WTC11 (cell line): Measurements from ENCODE around the gene GPC6. TPM values are rescaled to one million over a fixed set of nuclear protein-coding genes. Genes with fewer than 3 reads are reported as not detected.

ENCODE experiments used
- ATAC-seq: fragments of 200-7000 bp; cut with Tn5 transposase; 2 replicates; pipeline ENCODE4 v1.10.0; 2021; ENCODE audit warnings: mild to moderate bottlenecking, moderate library complexity
- CTCF ChIA-PET: fragments of 300-600 bp; sonication (Branson Sonifier 250); formaldehyde crosslinking; loops from one replicate; lab custom pipeline; 2021; ENCODE audit warnings: antibody characterized with exemption; lab: Charles Lee
- POLR2A ChIA-PET: fragments of 350-600 bp; sonication (Branson Sonifier 250); formaldehyde crosslinking; loops from one replicate; lab custom pipeline; 2021; ENCODE audit warnings: antibody characterized with exemption; lab: Charles Lee
- DNase-seq: peaks from one replicate; pipeline ENCODE4 v3.0.0; 2021; ENCODE audit warnings: low spot score
- H3K27ac Mint-ChIP-seq: 2 replicates; pipeline ENCODE4 v1.8.0; 2021; ENCODE audit warnings: mixed read lengths
- H3K27me3 Mint-ChIP-seq: 2 replicates; pipeline ENCODE4 v1.8.0; 2021; ENCODE audit warnings: low read depth, mild to moderate bottlenecking, moderate library complexity, mixed read lengths
- H3K36me3 Mint-ChIP-seq: 2 replicates; pipeline ENCODE4 v1.8.0; 2021; ENCODE audit warnings: mixed read lengths
- H3K4me1 Mint-ChIP-seq: 2 replicates; pipeline ENCODE4 v1.8.0; 2022; ENCODE audit warnings: mixed read lengths
- H3K4me3 Mint-ChIP-seq: 2 replicates; pipeline ENCODE4 v1.8.0; 2021; ENCODE audit warnings: mild to moderate bottlenecking, moderate library complexity, mixed read lengths
- H3K9me3 Mint-ChIP-seq: 2 replicates; pipeline ENCODE4 v1.8.0; 2021; ENCODE audit warnings: mixed read lengths
- ATF1 ChIP-seq: sonication (generic); formaldehyde crosslinking; IDR thresholded peaks from 2 replicates; pipeline ENCODE4 v1.8.1; 2023; ENCODE audit warnings: mild to moderate bottlenecking, moderate library complexity, missing genetic modification reagents
- ETV6 ChIP-seq: sonication (generic); formaldehyde crosslinking; IDR thresholded peaks from 2 replicates; pipeline ENCODE4 v1.8.1; 2022; ENCODE audit warnings: mild to moderate bottlenecking, missing genetic modification reagents
- FOXK1 ChIP-seq: sonication (generic); formaldehyde crosslinking; IDR thresholded peaks from 2 replicates; pipeline ENCODE4 v1.8.0; 2022; ENCODE audit warnings: mild to moderate bottlenecking, moderate library complexity, missing genetic modification reagents
- FOXP1 ChIP-seq: sonication (generic); formaldehyde crosslinking; IDR thresholded peaks from 2 replicates; pipeline ENCODE4 v1.8.0; 2022; ENCODE audit warnings: missing genetic modification reagents, mild to moderate bottlenecking, moderate library complexity, borderline replicate concordance
- JUN ChIP-seq: sonication (generic); formaldehyde crosslinking; IDR thresholded peaks from 2 replicates; pipeline ENCODE4 v1.8.0; 2023; ENCODE audit warnings: mild to moderate bottlenecking, missing genetic modification reagents
- NFYB ChIP-seq: sonication (generic); formaldehyde crosslinking; conservative IDR thresholded peaks from 2 replicates; pipeline ENCODE4 v1.8.0; 2022; ENCODE audit warnings: low read depth, missing genetic modification reagents
- NR3C1 ChIP-seq: sonication (generic); formaldehyde crosslinking; conservative IDR thresholded peaks from 2 replicates; pipeline ENCODE4 v1.8.1; 2023; ENCODE audit warnings: low read depth, mild to moderate bottlenecking, missing genetic modification reagents
- STAT6 ChIP-seq: sonication (generic); formaldehyde crosslinking; conservative IDR thresholded peaks from 2 replicates; pipeline ENCODE4 v1.8.1; 2023; ENCODE audit warnings: mild to moderate bottlenecking, low read depth, missing genetic modification reagents, moderate library complexity
- TEAD1 ChIP-seq: sonication (generic); formaldehyde crosslinking; IDR thresholded peaks from 2 replicates; pipeline ENCODE4 v1.8.0; 2022; ENCODE audit warnings: mild to moderate bottlenecking, missing genetic modification reagents
- ZNF512 ChIP-seq: sonication (generic); formaldehyde crosslinking; IDR thresholded peaks from 2 replicates; pipeline ENCODE4 v1.8.1; 2022; ENCODE audit warnings: missing genetic modification reagents, borderline replicate concordance
- ZNF532 ChIP-seq: fragments of 250-450 bp; sonication (Bioruptor Pico); IDR thresholded peaks from 2 replicates; pipeline ENCODE4 v1.9.0; 2021; ENCODE audit warnings: mild to moderate bottlenecking, borderline replicate concordance
- total RNA-seq: library from RNA; stranded (reverse); gene quantifications from 3 replicates; pipeline ENCODE4 v1.2.3, GENCODE V29; 2021
- TF ChIP-seq, protein P1 (sequence below): fragments of 250-450 bp; sonication (Bioruptor Pico); conservative IDR thresholded peaks from 2 replicates; pipeline ENCODE4 v1.9.0; 2021; ENCODE audit warnings: mild to moderate bottlenecking
- TF ChIP-seq, protein P2 (sequence below): sonication (generic); formaldehyde crosslinking; IDR thresholded peaks from 2 replicates; pipeline ENCODE4 v1.8.1; 2023; ENCODE audit warnings: mild to moderate bottlenecking, missing genetic modification reagents
- TF ChIP-seq, protein P3 (sequence below): sonication (generic); formaldehyde crosslinking; IDR thresholded peaks from 2 replicates; pipeline ENCODE4 v1.8.0; 2022; ENCODE audit warnings: mild to moderate bottlenecking, missing genetic modification reagents

GPC6 gene
- total RNA-seq, 1 experiment from 2014 or later = 19.5 TPM

- Mint-ChIP-seq H3K27ac (no peak overlapping the region), H3K4me1 (peaks cover 6% of the 10 kb centered on the region; the same call in 1 of the 2 replicates), H3K9me3 (no peaks in the 10 kb centered on the region), H3K27me3 (no peaks in the 10 kb centered on the region), H3K4me3 (no peak overlapping the region), H3K36me3 (no peaks in the 10 kb centered on the region)
- DNase-seq (no peak), ATAC-seq (no peak)
- POLR2A ChIA-PET = no interaction called here
- CTCF ChIA-PET = no interaction called here
- no peak for TF ChIP-seq FOXP1 (CRISPR knock-in tag)
- TF ChIP-seq NFYB (CRISPR knock-in tag) = no peak
- TF ChIP-seq, protein P1, sequence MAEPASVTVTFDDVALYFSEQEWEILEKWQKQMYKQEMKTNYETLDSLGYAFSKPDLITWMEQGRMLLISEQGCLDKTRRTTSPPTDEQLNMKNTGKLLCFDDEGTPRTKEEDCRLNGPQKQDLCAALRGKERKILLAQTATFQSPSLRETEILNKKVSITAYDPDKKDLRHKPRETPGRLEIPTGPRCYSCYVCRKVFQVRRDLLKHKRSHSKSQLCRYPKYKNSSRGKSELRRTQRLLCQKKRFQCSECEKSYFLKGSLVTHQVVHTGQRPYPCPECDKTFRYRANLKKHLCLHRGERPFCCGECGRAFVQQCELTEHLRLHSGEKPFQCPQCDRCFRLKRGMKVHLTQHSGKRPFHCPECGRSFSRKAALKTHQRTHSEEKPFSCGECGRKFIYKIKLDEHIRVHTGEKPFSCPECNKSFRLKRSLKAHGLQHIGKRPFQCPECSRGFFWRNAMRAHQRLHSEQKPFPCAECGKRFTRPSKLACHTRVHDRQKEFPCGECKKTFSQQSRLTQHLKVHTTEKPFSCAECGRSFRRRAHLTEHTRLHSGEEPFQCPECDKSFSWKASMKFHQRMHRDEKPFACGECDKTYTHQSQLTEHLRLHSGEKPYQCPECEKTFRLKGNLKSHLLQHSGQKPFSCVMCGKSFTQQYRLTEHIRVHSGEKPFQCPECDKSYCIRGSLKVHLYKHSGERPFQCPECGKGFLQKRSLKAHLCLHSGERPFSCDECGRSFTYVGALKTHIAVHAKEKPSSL (CRISPR knock-in tag) = no peak
- TF ChIP-seq FOXK1 (CRISPR knock-in tag) = no peak
- TF ChIP-seq, protein P2, sequence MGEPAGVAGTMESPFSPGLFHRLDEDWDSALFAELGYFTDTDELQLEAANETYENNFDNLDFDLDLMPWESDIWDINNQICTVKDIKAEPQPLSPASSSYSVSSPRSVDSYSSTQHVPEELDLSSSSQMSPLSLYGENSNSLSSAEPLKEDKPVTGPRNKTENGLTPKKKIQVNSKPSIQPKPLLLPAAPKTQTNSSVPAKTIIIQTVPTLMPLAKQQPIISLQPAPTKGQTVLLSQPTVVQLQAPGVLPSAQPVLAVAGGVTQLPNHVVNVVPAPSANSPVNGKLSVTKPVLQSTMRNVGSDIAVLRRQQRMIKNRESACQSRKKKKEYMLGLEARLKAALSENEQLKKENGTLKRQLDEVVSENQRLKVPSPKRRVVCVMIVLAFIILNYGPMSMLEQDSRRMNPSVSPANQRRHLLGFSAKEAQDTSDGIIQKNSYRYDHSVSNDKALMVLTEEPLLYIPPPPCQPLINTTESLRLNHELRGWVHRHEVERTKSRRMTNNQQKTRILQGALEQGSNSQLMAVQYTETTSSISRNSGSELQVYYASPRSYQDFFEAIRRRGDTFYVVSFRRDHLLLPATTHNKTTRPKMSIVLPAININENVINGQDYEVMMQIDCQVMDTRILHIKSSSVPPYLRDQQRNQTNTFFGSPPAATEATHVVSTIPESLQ (CRISPR knock-in tag) = no peak
Observed at GRCh38 chr13:93903909-93904308, 677.3 kb downstream of the GPC6 start.

DNA sequence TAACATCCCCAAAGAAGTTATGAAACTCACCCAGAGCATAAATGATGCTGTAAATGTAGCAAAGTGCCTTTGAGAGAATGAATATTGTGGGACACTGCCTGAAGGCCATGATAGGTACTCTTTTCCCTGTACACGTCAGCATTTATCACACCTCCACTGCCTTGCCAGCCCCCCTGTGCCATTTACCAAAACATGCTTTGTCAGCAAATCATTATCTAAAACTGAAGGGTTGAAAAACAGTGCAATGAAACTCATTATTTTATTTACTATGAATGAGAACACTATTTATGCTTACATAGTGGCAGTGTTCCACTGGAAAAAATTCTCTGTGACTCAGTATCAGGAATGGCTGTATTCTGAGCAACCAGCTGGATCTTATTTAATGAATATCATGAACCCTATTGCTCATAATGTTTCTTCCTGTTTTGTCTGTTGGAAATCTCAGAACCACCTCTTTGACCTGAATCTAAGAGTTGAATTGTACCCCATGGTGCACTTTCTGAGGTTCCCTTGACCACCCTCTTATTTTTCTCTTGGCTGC is 688.7 kb downstream of the GPC6 start:
- no peak for TF ChIP-seq TEAD1
- no peak for TF ChIP-seq ATF1 (CRISPR knock-in tag)
- no peak for TF ChIP-seq NR3C1 (CRISPR knock-in tag)
- no peak for TF ChIP-seq ZNF532
- H3K4me1 Mint-ChIP-seq = no peaks in the 10 kb centered on the region
- H3K4me3 Mint-ChIP-seq = no peak overlapping the region
- H3K27ac Mint-ChIP-seq = no peak overlapping the region
- ChIA-PET CTCF (no interaction called here), POLR2A (no interaction called here)
- ATAC-seq = no peak
- peaks cover 5% of the 10 kb centered on the region for H3K9me3 Mint-ChIP-seq
- DNase-seq = no peak
- H3K27me3 Mint-ChIP-seq = no peaks in the 10 kb centered on the region
- H3K36me3 Mint-ChIP-seq = no peaks in the 10 kb centered on the region; the same call in 1 of the 2 replicates

DNA sequence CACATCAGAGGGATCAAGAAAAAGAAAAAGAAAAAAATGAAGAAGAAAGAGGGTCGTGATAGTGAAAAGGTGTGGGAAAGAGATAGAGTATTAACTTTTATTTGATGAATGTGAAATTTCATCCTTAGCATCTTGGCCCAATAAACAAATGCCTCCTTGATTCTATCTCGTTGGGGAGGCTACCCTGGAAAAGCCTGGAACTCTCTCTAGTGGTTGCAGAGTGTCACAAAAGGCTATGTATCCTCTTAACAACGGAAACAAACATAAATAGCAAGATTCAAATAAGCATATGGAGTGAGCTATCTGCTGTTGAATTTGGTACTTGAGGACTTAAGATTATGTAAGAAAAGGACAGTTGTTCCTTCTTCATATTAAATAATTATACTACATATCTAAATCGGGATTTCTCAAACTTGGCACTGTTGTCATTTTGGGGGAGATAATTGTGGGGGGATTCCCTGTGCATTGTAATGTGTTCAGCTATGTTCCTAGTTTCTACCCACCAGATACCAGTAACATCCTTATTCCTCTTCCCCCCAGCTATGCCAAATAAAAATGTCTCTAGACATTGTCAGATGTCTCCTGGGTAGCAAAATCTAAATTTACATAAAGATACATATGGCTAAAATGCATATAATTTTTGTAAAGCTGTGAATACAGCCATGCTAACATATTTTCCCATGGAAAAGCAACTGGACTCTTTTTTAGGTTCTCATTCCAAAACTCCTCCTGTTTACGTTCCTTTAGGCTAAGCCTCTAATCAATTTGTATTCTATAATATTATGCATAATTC is 695.7 kb downstream of the GPC6 start:
- ChIA-PET CTCF (no interaction called here), POLR2A (no interaction called here)
- DNase-seq (no peak), ATAC-seq (no peak)
- Mint-ChIP-seq H3K36me3 (no peaks in the 10 kb centered on the region; the same call in 1 of the 2 replicates), H3K27ac (no peak overlapping the region), H3K9me3 (peaks cover 15% of the 10 kb centered on the region), H3K27me3 (no peaks in the 10 kb centered on the region), H3K4me1 (no peaks in the 10 kb centered on the region), H3K4me3 (no peak overlapping the region)
- no peak for TF ChIP-seq STAT6 (CRISPR knock-in tag)
- TF ChIP-seq, protein P3, sequence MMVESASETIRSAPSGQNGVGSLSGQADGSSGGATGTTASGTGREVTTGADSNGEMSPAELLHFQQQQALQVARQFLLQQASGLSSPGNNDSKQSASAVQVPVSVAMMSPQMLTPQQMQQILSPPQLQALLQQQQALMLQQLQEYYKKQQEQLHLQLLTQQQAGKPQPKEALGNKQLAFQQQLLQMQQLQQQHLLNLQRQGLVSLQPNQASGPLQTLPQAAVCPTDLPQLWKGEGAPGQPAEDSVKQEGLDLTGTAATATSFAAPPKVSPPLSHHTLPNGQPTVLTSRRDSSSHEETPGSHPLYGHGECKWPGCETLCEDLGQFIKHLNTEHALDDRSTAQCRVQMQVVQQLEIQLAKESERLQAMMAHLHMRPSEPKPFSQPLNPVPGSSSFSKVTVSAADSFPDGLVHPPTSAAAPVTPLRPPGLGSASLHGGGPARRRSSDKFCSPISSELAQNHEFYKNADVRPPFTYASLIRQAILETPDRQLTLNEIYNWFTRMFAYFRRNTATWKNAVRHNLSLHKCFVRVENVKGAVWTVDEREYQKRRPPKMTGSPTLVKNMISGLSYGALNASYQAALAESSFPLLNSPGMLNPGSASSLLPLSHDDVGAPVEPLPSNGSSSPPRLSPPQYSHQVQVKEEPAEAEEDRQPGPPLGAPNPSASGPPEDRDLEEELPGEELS = no peak
- TF ChIP-seq ETV6 (CRISPR knock-in tag) = no peak
- TF ChIP-seq ZNF512 (CRISPR knock-in tag) = no peak
- TF ChIP-seq JUN (CRISPR knock-in tag) = no peak
